ENCODE data around the gene JADE2. TPM values are rescaled to one million over a fixed set of nuclear protein-coding genes. Genes with fewer than 3 reads are reported as not detected.

JADE2 gene
- polyA plus RNA-seq, 1 experiment = 15.5 TPM

GRCh38 chr5:134625559-134625958, 100.1 kb downstream of the JADE2 start:
- CTCF ChIA-PET = interaction anchor here (1.8 kb wide), 1 partner anchor 9 kb away, joined by 4 read pairs; no protein-coding TSS in a partner anchor
- no peak for TF ChIP-seq CTCF (IDR thresholded peaks at IDR 0.05; ENCODE audit: insufficient read depth, low read depth, low read length)
- no peak for DNase-seq (ENCODE audit: low read depth)
- Histone ChIP-seq H3K27me3 (ENCODE audit: control insufficient read depth, insufficient read depth, low read length) (no peaks in the 10 kb centered on the region), H3K4me3 (ENCODE audit: low read depth, low read length) (no peak overlapping the region), H3K36me3 (ENCODE audit: control insufficient read depth, insufficient read depth, low read length) (peaks cover 1% of the 10 kb centered on the region)
- POLR2A ChIA-PET = no interaction called here

GRCh38 chr5:134626369-134627014, 101.0 kb downstream of the JADE2 start:
- peaks cover 1% of the 10 kb centered on the region for H3K36me3 ChIP-seq (ENCODE audit: control insufficient read depth, insufficient read depth, low read length)
- no peak overlapping the region for H3K4me3 ChIP-seq (ENCODE audit: low read depth, low read length)
- no peaks in the 10 kb centered on the region for H3K27me3 ChIP-seq (ENCODE audit: control insufficient read depth, insufficient read depth, low read length)
- TF ChIP-seq CTCF (IDR thresholded peaks at IDR 0.05; ENCODE audit: insufficient read depth, low read depth, low read length) = no peak
- ChIA-PET POLR2A (no interaction called here), CTCF (interaction anchor here (0.6 kb wide), 2 partner anchors 9 to 72 kb away, joined by 3 read pairs; no protein-coding TSS in a partner anchor)
- DNase-seq (ENCODE audit: low read depth) = no peak

Small RNA genes lying within 50 kb of the gene (small RNA-seq; reads per million reads assigned to genes)
- gene RN7SL541P (ENCODE audit: insufficient read length, low read depth, low replicate concordance) (not detected), gene RNU6-456P (ENCODE audit: insufficient read length, low read depth, low replicate concordance) (not detected)

Other genes with a start within 250 kb of the JADE2 start
- 1.4 and 2.2 TPM in 2 replicates for gene CDKL3, start 158.5 kb upstream of the JADE2 start, polyA plus RNA-seq (2011; rRNA removed)
- gene UBE2B, start 154.1 kb upstream of the JADE2 start, polyA plus RNA-seq (2011; rRNA removed) = 17.6 and 45.2 TPM in 2 replicates
- gene CDKN2AIPNL, start 113.8 kb upstream of the JADE2 start, polyA plus RNA-seq (2011; rRNA removed) = 10.5 and 18.9 TPM in 2 replicates
- gene SAR1B, start 107.2 kb downstream of the JADE2 start, polyA plus RNA-seq (2011; rRNA removed) = 23.1 and 49.5 TPM in 2 replicates
- 27.9 and 35.0 TPM in 2 replicates for gene SEC24A, start 123.1 kb downstream of the JADE2 start, polyA plus RNA-seq (2011; rRNA removed)
- gene CAMLG, start 212.9 kb downstream of the JADE2 start, polyA plus RNA-seq (2011; rRNA removed) = 16.6 and 16.9 TPM in 2 replicates
- gene DDX46, start 233.1 kb downstream of the JADE2 start, polyA plus RNA-seq (2011; rRNA removed) = 19.4 and 27.2 TPM in 2 replicates

Data from BJ (cell line).